ENCODE data around the gene TRIP12. TPM values are rescaled to one million over a fixed set of nuclear protein-coding genes. Genes with fewer than 3 reads are reported as not detected.
"Not testable (repeated sequence)": the region's sequence is repeated elsewhere in the genome, so short reads cannot be mapped to it uniquely, and the experiment has no call there.

TRIP12 gene
- total RNA-seq, 2 experiments from 2014 or later: 188 to 190 TPM

GRCh38 chr2:229838729-229839128 is 83.1 kb downstream of the TRIP12 start:
- no peak for DNase-seq
- no peak overlapping the region for H3K27ac Mint-ChIP-seq
- no peak overlapping the region for H3K4me3 Mint-ChIP-seq
- no peaks in the 10 kb centered on the region for H3K9me3 Mint-ChIP-seq
- peaks cover 22% of the 10 kb centered on the region for H3K36me3 Mint-ChIP-seq (ENCODE audit: low read depth)
- CTCF ChIA-PET: no interaction called here
- peaks cover 57% of the 10 kb centered on the region for H3K4me1 Mint-ChIP-seq (ENCODE audit: low read depth)
- no peaks in the 10 kb centered on the region for H3K27me3 Mint-ChIP-seq (ENCODE audit: low read depth)
- intact Hi-C loops (cut with micrococcal nuclease): no loop called here

- intact Hi-C loops (cut with micrococcal nuclease): loop anchor here (1.0 kb wide), 1 partner anchor 15 kb away; no protein-coding TSS in a partner anchor
- DNase-seq: no peak
- Mint-ChIP-seq H3K4me3 (no peak overlapping the region), H3K27me3 (ENCODE audit: low read depth) (no peaks in the 10 kb centered on the region), H3K36me3 (ENCODE audit: low read depth) (peaks cover 25% of the 10 kb centered on the region), H3K4me1 (ENCODE audit: low read depth) (peaks cover 53% of the 10 kb centered on the region), H3K9me3 (no peaks in the 10 kb centered on the region), H3K27ac (no peak overlapping the region)
- CTCF ChIA-PET: interaction anchor here (0.9 to 1.8 kb wide), 3 partner anchors 38 to 230 kb away, joined by 3 to 5 read pairs (median 4); no protein-coding TSS in a partner anchor
Observed at GRCh38 chr2:229836847-229837246, 85.0 kb downstream of the TRIP12 start.

- Mint-ChIP-seq H3K4me3 (no peak overlapping the region), H3K27ac (no peak overlapping the region), H3K27me3 (ENCODE audit: low read depth) (no peaks in the 10 kb centered on the region), H3K4me1 (ENCODE audit: low read depth) (peaks cover 52% of the 10 kb centered on the region), H3K9me3 (no peaks in the 10 kb centered on the region), H3K36me3 (ENCODE audit: low read depth) (peaks cover 27% of the 10 kb centered on the region)
- no peak for DNase-seq
- CTCF ChIA-PET: interaction anchor here (0.9 to 1.8 kb wide), 3 partner anchors 40 to 75 kb away, joined by 3 to 5 read pairs (median 5); no protein-coding TSS in a partner anchor
- intact Hi-C loops (cut with micrococcal nuclease): loop anchor here (1.0 kb wide), 1 partner anchor 13 kb away; no protein-coding TSS in a partner anchor
Observed at GRCh38 chr2:229835596-229836283, 86.1 kb downstream of the TRIP12 start.

- H3K36me3 Mint-ChIP-seq (ENCODE audit: low read depth): peaks cover 24% of the 10 kb centered on the region
- H3K9me3 Mint-ChIP-seq; DNase-seq; H3K4me3 Mint-ChIP-seq; H3K27me3 Mint-ChIP-seq (ENCODE audit: low read depth); H3K27ac Mint-ChIP-seq; intact Hi-C loops (cut with micrococcal nuclease): not testable (repeated sequence)
- peaks cover 52% of the 10 kb centered on the region for H3K4me1 Mint-ChIP-seq (ENCODE audit: low read depth)
- CTCF ChIA-PET: interaction anchor here (0.6 to 1.0 kb wide), 4 partner anchors 13 to 394 kb away, joined by 4 to 5 read pairs (median 5); no protein-coding TSS in a partner anchor
Observed at GRCh38 chr2:229834368-229834767, 87.4 kb downstream of the TRIP12 start.

- no peak for DNase-seq
- Mint-ChIP-seq H3K36me3 (ENCODE audit: low read depth) (peaks cover 30% of the 10 kb centered on the region), H3K27ac (no peak overlapping the region), H3K4me1 (ENCODE audit: low read depth) (peaks cover 45% of the 10 kb centered on the region), H3K4me3 (no peak overlapping the region), H3K27me3 (ENCODE audit: low read depth) (no peaks in the 10 kb centered on the region), H3K9me3 (no peaks in the 10 kb centered on the region)
- CTCF ChIA-PET: interaction anchor here (1.1 to 1.5 kb wide), 3 partner anchors 13 to 34 kb away, joined by 3 to 5 read pairs (median 3); no protein-coding TSS in a partner anchor
- intact Hi-C loops (cut with micrococcal nuclease): no loop called here
Observed at GRCh38 chr2:229832510-229832898, 89.3 kb downstream of the TRIP12 start.

- Mint-ChIP-seq H3K27me3 (ENCODE audit: low read depth) (no peaks in the 10 kb centered on the region), H3K4me3 (no peak overlapping the region), H3K4me1 (ENCODE audit: low read depth) (peaks cover 42% of the 10 kb centered on the region), H3K27ac (no peak overlapping the region), H3K36me3 (ENCODE audit: low read depth) (peaks cover 31% of the 10 kb centered on the region), H3K9me3 (no peaks in the 10 kb centered on the region)
- CTCF ChIA-PET: interaction anchor here (1.1 to 1.5 kb wide), 4 partner anchors 12 to 33 kb away, joined by 3 to 5 read pairs (median 4); no protein-coding TSS in a partner anchor
- DNase-seq: no peak
- intact Hi-C loops (cut with micrococcal nuclease): no loop called here
Observed at GRCh38 chr2:229831805-229832509, 89.9 kb downstream of the TRIP12 start.

- no peak overlapping the region for H3K27ac Mint-ChIP-seq
- H3K36me3 Mint-ChIP-seq (ENCODE audit: low read depth): peaks cover 52% of the 10 kb centered on the region
- no peak overlapping the region for H3K4me3 Mint-ChIP-seq
- CTCF ChIA-PET: no interaction called here
- H3K4me1 Mint-ChIP-seq (ENCODE audit: low read depth): peaks cover 21% of the 10 kb centered on the region
- H3K27me3 Mint-ChIP-seq (ENCODE audit: low read depth): no peaks in the 10 kb centered on the region
- intact Hi-C loops (cut with micrococcal nuclease): loop anchor here (10.0 kb wide), 1 partner anchor 969 kb away; no protein-coding TSS in a partner anchor
- H3K9me3 Mint-ChIP-seq: peaks cover 5% of the 10 kb centered on the region
- no peak for DNase-seq
Observed at GRCh38 chr2:229825476-229825875, 96.3 kb downstream of the TRIP12 start.

GRCh38 chr2:229821316-229821715 is 100.5 kb downstream of the TRIP12 start:
- intact Hi-C loops (cut with micrococcal nuclease): loop anchor here (5.0 to 10.0 kb wide), 5 partner anchors 51 to 973 kb away; partner anchors contain the start of gene SLC16A14
- Mint-ChIP-seq H3K27me3 (ENCODE audit: low read depth) (no peaks in the 10 kb centered on the region), H3K4me1 (ENCODE audit: low read depth) (peaks cover 21% of the 10 kb centered on the region), H3K36me3 (ENCODE audit: low read depth) (peaks cover 42% of the 10 kb centered on the region), H3K9me3 (peaks cover 5% of the 10 kb centered on the region), H3K27ac (no peak overlapping the region), H3K4me3 (no peak overlapping the region)
- DNase-seq: no peak
- CTCF ChIA-PET: interaction anchor here (0.9 kb wide), 1 partner anchor 21 kb away, joined by 3 read pairs; no protein-coding TSS in a partner anchor

GRCh38 chr2:229818230-229818629 is 103.6 kb downstream of the TRIP12 start:
- H3K4me3 Mint-ChIP-seq: no peak overlapping the region
- no peak for DNase-seq
- CTCF ChIA-PET: no interaction called here
- H3K27me3 Mint-ChIP-seq (ENCODE audit: low read depth): no peaks in the 10 kb centered on the region
- intact Hi-C loops (cut with micrococcal nuclease): no loop called here
- no peak overlapping the region for H3K27ac Mint-ChIP-seq
- H3K9me3 Mint-ChIP-seq: no peaks in the 10 kb centered on the region
- peaks cover 21% of the 10 kb centered on the region for H3K4me1 Mint-ChIP-seq (ENCODE audit: low read depth)
- H3K36me3 Mint-ChIP-seq (ENCODE audit: low read depth): peaks cover 24% of the 10 kb centered on the region

GRCh38 chr2:229815858-229816257 is 106.0 kb downstream of the TRIP12 start:
- CTCF ChIA-PET: interaction anchor here (1.4 to 2.7 kb wide), 2 partner anchors 13 to 36 kb away, joined by 8 to 20 read pairs; no protein-coding TSS in a partner anchor
- intact Hi-C loops (cut with micrococcal nuclease): no loop called here
- H3K9me3 Mint-ChIP-seq: no peaks in the 10 kb centered on the region
- no peak overlapping the region for H3K27ac Mint-ChIP-seq
- peaks cover 16% of the 10 kb centered on the region for H3K36me3 Mint-ChIP-seq (ENCODE audit: low read depth)
- H3K27me3 Mint-ChIP-seq (ENCODE audit: low read depth): no peaks in the 10 kb centered on the region
- no peak for DNase-seq
- no peak overlapping the region for H3K4me3 Mint-ChIP-seq
- no peaks in the 10 kb centered on the region for H3K4me1 Mint-ChIP-seq (ENCODE audit: low read depth)

- H3K27me3 Mint-ChIP-seq (ENCODE audit: low read depth): no peaks in the 10 kb centered on the region
- H3K9me3 Mint-ChIP-seq: no peaks in the 10 kb centered on the region
- H3K36me3 Mint-ChIP-seq (ENCODE audit: low read depth): peaks cover 16% of the 10 kb centered on the region
- H3K4me3 Mint-ChIP-seq: no peak overlapping the region
- intact Hi-C loops (cut with micrococcal nuclease): no loop called here
- DNase-seq: no peak
- H3K4me1 Mint-ChIP-seq (ENCODE audit: low read depth): no peaks in the 10 kb centered on the region
- H3K27ac Mint-ChIP-seq: no peak overlapping the region
- CTCF ChIA-PET: interaction anchor here (1.4 to 2.7 kb wide), 2 partner anchors 13 to 35 kb away, joined by 8 to 20 read pairs; no protein-coding TSS in a partner anchor
Observed at GRCh38 chr2:229815342-229815741, 106.5 kb downstream of the TRIP12 start.

- CTCF ChIA-PET: interaction anchor here (1.0 to 1.1 kb wide), 2 partner anchors 10 to 123 kb away, joined by 3 to 5 read pairs; no protein-coding TSS in a partner anchor
- no peak overlapping the region for H3K4me3 Mint-ChIP-seq
- peaks cover 23% of the 10 kb centered on the region for H3K36me3 Mint-ChIP-seq (ENCODE audit: low read depth)
- no peak overlapping the region for H3K27ac Mint-ChIP-seq
- intact Hi-C loops (cut with micrococcal nuclease): no loop called here
- no peaks in the 10 kb centered on the region for H3K9me3 Mint-ChIP-seq
- H3K4me1 Mint-ChIP-seq (ENCODE audit: low read depth): no peaks in the 10 kb centered on the region
- H3K27me3 Mint-ChIP-seq (ENCODE audit: low read depth): no peaks in the 10 kb centered on the region
- no peak for DNase-seq
Observed at GRCh38 chr2:229810786-229811185, 111.0 kb downstream of the TRIP12 start.

Data from activated naive CD4-positive, alpha-beta T cell treated with anti-CD3 and anti-CD28 coated beads for 36 hours (primary cell).